MM.1S (cell line): ENCODE results near the gene C2orf78.

ENCODE experiments used
- CTCF ChIP-seq: fragments of 300-600 bp; sonication (generic); IDR thresholded peaks from 2 replicates; pipeline ENCODE4 v1.5.1; 2016; ENCODE audit warnings: antibody characterized with exemption, low read length, mixed read lengths
- EZH2 ChIP-seq: fragments of 300-600 bp; sonication (generic); optimal IDR thresholded peaks from 2 replicates; pipeline ENCODE3; 2017; ENCODE audit warnings: low read depth, mild to moderate bottlenecking, antibody characterized with exemption, low read length, mixed read lengths
- EZH2phosphoT487 ChIP-seq: fragments of 300-600 bp; sonication (generic); IDR thresholded peaks from 2 replicates; pipeline ENCODE4 v1.6.1; 2018; ENCODE audit warnings: antibody characterized with exemption, low read length

GRCh38 chr2:73838889-73839534, 55.0 kb downstream of the C2orf78 start:
- TF ChIP-seq EZH2, result no peak
- TF ChIP-seq CTCF, result no peak
- no peak for TF ChIP-seq EZH2phosphoT487
